GM21576 (cell line): ENCODE results near the gene APOO.
"Not testable (repeated sequence)": the region's sequence is repeated elsewhere in the genome, so short reads cannot be mapped to it uniquely, and the experiment has no call there.

Experiments used
- ATAC-seq: cut with Tn5 transposase; IDR thresholded peaks from one replicate; pipeline ENCODE4 v1.9.1; 2021; ENCODE audit warnings: mild to moderate bottlenecking, moderate library complexity; ENCODE audit not compliant: unreplicated experiment

The APOO gene

DNA sequence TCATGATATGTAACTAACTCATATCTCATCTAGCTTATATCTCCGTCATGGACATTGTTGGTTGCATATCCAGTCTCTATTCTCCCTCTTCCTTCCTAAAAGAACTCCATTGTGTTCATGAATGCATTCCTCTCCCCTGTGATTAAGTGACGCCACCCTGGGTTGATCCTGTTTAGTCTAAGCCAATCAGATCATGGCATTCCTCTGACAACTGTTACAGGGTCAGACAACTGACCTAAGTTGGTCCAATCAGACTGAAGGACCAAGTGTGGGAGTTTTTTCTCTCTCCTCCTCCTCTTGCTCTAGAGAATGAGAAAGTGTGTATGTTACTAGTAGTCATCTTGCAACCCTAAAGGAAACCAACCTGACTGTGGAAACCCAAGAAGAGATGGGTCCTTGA is 3.6 kb downstream of the APOO start:
- ATAC-seq = no peak

DNA sequence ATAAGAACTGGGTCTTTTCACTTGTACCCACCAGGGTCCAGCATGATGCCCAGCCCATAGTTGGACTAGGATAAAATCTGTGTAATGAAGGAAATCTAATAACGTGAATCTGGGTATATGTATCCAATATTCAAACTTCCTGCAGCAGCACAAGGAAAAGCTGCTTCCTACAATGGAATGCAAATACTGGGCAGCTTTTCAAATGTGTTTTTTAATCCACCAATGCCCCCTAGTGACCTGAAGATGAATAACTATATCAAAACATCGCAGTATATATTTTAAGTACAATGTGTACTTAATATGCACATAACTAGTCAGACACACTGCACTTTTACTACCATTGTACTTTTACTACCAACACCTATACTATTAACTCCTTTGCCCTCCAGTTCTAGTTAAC is 5.3 kb downstream of the APOO start:
- no peak for ATAC-seq

DNA sequence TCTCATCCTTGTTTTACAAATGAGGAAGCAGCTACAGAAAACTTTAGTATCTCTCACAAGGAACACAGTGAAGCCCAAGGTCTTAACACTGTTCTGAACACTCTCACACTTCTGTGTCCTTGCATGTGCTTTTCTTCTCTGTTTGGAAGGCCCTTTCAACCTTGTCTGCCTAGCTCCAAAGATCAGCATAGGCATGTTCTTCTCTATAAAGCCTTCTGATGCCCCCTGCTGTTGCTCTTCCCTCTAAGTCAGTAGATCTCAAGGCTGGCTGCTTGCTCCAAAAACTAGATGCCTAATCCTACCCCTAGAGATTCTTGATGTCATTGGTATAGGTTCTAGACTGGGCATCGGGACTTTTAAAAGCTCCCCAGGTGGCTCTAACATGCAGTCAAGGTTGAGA is 5.9 kb downstream of the APOO start:
- peak; percentile 71 for ATAC-seq

DNA sequence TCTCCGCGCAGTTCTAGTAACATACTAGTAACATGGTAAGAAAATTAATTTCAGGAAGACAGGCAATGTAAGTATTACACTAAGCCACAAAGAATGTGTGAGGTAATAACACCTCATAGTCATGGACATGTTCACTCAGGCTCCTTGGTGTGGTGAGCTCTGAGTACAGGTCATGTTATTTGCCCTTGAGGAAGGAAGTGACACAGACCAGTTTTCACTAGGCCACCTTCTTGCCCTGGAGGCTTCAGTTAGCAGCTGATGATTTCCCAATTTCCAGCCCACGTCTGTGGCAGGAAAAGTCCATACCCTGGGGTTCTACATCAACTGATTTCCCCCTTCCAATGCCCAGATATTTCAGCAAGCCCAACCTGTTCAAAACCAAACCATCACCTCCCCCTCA is 6.7 kb downstream of the APOO start:
- no peak for ATAC-seq

DNA sequence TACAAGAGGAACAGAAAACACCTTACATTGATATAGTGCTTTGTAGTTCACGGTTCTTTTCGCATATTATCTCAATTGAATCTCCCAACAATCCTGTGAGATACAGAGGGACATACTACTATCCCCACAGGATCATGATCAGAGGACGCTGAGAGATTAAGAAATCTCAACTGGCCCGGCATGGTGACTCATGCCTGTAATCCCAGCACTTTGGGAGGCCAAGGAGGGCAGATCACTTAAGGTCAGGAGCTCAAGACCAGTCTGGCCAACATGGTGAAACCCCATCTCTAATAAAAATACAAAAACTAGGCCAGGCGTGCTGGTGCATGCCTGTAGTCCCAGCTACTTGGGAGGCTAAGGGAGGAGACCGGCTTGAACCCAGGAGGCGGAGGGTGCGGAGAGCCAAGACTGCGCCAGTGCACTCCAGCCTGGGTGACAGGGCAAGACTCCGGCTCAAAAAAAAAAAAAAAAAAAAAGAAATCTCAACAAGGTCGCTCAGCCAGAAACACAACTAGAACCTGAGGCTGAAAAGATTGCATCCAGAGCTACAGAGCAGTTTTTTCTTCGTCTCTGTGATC is 7.4 kb downstream of the APOO start:
- ATAC-seq = no peak

DNA sequence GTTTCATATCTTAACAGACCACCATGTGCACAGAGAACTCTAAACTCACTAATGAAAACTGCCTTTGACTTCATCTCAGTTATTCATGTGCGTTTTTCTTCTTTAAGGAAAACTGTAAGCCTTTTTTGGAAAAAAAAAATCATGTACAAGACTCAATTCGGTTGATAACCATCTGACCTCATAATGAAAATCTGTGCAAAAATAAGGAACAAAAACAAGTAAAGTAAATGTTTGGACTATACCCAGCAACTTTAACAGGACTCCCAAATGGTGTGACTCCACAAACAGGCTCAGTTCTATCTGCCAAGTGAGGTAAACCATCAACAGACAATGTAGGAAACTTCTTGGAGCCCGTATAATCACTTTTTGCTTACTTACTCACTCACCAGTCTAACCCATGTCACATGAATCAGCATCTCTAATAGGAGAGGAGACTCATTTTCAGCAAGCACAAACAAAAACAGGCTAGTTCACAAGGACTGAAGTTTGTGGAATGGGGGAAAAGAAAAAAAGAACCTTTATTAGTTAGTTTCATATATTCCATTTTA is 9.3 kb downstream of the APOO start:
- no peak for ATAC-seq

DNA sequence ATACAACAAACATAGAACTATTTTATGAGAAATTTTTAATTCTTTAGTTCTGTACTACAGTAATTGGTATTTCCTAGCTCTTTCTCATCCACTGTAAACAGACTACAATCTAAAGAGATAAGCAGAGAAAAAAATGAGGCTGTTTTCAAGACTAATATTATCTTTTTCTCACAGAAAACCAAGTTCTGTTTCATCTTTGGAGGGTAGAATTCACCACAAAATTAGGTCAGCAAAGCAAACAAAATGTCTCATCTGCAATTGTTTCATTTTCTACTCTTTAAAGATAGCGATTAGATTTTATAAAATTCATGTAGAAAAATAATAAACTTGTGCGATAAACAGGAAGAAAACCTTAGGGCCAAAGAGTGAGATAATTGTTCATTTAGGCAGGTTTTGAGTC is 10.8 kb downstream of the APOO start:
- ATAC-seq = no peak

DNA sequence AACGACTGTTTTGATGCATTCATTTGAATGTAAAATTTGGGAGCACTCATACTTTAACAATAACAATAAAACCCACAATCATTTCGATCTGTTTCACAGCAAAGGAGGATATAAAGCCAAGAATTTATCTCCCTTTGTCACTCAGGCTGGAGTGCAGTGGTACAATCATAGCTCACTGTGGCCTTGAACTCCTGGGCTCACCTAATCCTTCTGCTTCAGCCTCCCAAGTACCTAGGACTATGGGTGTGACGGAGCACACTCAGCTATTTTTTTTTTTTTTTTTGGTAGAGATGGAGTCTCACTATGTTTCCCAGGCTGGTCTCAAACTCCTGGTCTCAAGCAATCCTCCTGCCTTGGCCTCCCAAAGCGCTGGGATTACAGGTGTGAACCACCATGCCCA is 11.2 kb downstream of the APOO start:
- ATAC-seq = not testable (repeated sequence)

DNA sequence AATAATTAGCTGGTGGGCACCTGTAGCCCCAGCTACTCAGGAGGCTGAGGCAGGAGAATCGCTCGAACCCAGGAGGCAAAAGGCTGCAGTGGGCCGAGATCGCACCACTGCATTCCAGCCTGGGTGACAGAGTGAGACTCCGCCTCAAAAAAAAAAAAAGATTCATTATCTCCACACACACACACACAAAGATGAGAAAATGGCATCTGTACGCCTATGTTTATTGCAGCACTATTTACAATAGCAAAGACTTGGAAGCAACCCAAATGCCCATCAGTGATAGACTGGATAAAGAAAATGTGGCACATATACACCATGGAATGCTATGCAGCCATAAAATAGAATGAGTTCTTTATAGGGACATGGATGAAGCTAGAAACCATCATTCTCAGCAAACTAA is 12.7 kb downstream of the APOO start:
- ATAC-seq = not testable (repeated sequence)

DNA sequence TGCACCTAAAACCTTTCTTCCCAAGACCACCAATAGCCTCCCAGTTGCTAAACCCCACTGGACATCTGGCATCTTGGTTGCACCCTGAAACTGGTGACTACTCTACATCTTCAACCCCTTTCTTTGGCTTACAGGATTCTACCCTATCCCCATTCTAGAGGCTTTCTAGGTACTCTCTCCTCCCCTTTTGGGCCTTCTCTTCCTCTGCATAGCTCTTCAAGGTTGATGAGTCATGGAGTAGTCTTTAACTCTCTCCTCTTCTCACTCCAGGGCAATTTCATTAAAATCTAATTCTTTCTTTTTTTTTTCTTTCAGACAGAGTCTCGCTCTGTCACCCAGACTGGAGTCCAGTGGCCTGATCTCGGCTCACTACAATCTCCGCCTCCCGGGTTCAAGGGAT is 16.8 kb downstream of the APOO start:
- ATAC-seq = no peak

DNA sequence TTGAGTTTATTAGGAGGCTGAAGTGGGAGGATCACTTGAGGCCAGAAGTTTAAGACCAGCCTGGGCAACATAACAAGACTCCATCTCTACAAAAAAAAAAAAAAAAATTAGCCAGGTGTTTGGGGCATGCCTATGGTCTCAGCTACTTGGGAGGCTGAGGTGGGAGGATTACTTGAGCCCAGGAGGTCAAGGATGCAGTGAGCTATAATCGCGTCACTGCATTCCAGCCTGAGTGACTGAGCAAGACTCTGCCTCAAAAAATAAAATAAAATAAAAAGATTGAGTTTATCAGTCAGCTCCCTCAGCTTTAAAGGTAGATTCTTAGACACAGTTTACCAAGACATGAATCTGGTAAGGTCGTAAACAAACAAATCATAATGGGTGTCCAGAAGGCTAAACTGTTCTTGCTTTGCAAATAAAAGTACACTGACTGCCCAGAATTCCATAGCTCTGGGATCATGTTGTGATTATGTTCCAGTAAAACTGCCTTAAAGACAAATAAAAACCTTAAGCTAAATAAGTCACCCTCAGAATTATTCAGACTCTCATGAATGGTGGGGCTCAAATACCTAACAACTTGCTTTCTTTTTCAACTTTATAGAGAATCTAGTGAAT is 18.7 kb downstream of the APOO start:
- ATAC-seq = no peak

DNA sequence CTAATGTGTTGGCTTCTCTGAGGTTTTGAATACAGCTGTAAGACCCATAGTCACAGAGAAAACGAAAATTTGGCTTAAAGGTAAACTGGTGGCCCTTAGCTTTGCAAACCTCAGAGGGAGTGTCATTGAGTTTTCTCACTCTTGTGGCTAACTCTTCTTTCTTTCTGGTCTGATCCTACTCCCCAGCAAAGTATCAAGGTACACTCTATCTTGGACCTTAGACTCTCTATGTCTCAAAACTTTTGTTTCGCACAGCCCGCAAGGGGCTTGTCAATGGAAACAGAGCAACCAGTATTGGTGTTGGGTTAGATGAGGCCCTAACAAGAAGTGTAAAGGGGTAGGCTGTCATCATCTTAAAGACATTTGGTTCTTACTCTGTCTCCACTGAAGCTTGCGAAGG is 19.8 kb downstream of the APOO start:
- no peak for ATAC-seq

DNA sequence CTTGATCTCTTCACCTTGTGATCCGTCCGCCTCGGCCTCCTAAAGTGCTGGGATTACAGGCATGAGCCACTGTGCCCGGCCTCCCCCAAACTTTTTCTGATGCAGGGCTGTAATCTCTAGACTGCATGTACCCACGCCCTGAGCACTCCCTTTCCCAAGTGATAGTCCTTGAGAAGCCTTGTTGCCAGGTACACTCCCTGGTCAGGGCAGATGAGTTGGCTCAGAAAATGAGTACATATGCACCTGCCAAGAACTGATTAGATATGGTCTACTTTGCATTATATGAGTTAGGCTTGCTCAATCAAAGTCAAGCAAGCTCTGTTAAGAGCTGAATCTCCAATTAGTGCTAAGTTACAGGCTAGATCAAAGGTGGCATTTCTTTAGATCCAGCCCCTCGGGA is 20.3 kb downstream of the APOO start:
- ATAC-seq = no peak

DNA sequence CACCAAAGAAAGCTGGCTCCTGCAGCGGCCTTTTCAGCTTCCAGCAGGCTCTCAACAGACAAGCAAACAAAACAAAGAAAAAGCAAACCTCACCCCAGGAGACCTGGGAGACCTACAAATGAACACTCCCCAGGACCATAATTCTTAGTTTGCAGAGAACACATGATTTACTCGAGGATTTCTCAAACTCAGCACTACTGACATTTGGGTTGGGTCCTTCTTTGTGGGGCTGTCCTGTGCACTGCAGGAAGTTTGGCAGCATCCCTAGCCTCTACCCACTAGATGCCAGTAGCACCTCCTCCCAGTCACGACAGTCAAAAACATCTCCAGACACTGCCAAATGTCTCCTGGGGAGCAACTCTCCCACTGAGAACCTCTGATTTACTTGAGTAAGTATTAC is 21.9 kb downstream of the APOO start:
- ATAC-seq = no peak

DNA sequence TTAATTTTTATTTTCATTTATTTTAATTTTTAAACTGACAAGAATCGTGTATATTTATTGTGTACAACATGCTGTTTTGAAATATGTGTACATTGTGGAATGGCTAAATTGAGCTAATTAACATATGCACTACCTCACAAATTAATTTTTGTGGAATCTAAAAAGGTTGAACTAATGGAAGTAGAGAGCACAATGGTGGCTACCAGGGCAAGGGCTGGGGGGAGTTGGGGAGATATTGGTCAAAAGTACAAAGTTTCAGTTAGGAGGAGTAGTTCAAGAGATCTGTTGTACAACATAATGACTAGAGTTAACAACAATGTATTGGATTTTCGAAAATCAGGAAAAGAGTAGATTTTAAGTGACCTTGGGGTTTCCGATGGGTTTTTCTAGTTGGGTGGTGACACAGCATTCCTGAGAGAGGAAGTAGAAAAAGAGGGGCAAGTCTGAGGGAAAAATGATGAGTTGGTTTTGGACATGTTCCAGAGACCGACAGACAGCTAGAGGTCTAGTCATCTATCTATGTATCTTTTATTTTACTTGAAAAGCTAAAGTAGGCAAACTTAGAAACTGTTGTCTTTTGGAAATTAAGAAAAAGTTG is 23.2 kb downstream of the APOO start:
- ATAC-seq = no peak

DNA sequence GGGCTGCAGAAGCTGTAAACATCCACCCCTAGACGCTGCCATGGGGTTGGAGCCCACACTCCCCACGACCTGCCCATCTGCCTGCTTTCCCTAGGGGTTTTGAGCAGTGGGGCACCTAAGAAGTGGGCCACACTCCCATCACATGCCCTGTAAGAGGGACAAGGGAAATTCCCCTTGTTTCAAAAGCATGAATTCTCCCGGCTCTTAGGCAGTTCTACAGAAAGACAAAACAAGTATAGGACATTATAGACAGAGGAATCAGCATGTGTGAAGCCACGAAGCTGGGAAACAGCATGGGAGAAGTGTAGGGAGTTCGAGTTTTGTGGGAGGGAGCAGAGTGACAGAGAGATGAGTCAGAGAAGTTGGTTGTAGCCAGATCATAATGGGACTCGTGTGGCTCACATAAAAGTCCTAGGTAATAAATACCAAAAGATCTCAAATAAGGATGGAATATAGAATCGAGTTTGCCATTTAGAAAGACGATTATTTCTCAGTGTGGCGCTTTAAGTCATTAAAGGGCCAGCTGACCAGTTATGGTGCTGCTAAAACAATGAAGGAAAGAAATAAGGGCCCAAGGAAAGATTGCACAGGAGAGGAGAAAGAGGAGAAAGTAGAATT is 23.9 kb downstream of the APOO start:
- no peak for ATAC-seq

DNA sequence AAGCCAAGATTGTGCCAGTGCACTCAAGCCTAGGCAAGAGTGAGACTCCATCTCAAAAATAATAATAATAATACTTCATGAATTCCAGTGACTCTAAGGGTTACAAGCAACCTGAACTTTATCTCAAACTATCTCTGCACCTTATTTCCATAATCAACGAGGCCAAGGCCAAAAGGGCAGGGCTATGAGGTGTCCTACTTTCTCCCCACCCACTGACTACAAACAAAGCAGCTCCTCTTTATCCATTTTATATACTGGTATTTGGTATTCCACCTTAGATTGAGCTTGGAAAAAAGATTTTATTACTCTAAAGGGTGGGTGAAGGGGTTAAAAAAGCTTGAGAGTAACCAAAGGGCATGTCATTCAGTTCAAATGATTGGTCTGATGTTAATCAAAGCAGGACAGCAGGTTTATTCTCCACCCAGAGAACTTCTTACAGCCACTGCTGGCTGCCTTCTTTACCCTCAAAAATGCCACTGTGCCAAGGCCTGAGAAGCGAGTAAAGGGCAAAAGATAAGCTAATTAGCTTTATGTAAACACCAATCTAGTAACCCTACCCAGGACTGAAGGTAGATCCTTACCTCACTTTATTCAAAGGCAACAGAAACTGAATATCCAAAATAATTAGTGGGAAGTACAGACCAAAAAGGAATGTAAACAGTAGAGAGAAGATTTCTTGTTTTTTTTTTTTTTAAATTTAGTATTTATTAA is 28.2 kb downstream of the APOO start:
- ATAC-seq = no peak

DNA sequence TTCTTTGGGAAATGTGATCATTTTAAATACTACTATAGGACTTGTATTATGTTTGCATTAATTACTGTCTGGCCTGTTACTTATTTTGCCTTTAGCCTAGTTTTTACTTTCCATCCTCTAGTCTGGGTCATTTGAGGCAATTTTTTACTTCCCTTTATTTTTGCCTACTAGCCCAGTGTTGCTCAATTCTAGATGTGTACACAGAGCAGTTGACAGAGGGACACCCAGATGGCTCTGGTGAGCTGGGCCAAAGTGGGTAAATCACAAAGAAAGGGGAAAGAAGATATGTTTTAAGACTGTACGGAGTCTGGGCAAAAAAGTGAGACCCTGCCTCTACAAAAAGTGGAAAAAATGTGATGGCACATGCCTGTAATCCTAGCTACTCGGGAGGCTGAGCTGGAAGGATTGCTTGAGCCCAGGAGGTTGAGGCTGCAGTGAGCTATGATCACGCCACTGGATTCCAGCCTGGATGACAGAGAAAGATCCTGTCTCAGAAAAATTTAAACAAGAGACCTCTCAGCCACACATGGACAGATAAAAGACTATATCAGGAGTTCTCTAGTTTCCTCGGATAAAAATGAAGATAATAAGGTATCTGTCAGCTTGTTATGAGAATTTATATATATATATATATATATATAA is 35.7 kb downstream of the APOO start:
- no peak for ATAC-seq

DNA sequence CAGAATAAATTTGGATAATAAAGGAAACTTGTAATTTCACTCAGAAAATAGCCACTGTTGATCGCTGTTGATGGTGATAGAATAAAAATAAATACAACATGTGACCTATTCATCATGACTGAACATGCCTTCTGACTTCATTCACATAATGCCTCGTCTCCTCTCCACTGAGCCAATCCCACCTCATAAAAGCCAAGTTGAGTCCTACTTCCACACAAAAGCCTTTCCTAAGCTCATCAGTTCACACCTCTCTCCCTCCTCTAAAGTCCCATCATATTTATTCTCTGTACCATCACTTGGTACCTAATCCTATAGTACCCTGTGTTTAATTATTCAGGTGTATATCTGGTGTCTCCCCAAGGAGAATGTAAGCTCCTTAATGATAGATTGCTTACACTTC is 37.7 kb downstream of the APOO start:
- no peak for ATAC-seq

DNA sequence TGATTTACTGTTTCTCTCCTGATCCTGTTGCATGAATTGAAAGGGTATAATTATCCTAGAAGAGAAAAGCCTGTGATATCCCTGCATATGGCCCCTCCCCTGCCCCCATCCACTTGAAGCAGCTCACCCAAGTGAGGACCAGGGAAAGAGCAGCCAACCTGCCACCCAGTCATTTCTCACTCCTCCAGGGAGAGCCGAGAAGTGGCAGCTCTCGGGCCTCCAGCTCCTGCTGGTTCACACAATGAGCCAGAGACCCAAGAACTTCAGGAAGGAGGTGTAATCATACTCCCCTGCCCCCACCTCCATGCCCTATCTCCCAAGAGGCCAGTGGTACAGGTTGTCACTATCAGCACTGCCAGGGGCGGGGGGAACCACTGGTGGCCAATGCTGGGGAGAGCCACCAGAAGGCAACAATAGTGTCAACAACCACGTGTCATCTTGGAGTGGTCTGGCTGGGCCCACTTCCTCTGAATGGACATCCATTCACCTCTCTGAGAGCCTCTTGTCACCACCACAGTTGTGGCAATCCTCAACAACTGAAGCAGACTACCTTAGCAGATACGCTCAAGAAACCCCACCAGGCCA is 42.9 kb downstream of the APOO start:
- ATAC-seq = no peak

DNA sequence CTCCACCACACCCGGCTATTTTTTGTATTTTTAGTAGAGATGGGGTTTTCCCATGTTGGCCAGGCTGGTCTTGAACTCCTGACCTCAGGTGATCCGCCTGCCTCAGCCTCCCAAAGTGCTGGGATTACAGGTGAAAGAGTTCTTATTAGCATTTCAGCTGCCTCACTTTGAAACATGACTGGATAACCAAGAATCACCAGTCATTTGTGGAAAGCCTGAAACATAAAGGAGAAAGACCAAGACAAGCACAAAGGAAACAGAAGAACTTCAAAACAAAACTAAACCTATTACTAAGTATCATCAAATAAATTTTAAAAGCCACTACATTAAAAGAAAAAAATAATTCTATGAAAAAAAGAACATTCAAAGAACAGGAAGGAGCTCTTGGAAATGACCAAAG is 45.8 kb downstream of the APOO start:
- not testable (repeated sequence) for ATAC-seq
